ENCODE data around the gene KLHDC4.

The KLHDC4 gene

DNA sequence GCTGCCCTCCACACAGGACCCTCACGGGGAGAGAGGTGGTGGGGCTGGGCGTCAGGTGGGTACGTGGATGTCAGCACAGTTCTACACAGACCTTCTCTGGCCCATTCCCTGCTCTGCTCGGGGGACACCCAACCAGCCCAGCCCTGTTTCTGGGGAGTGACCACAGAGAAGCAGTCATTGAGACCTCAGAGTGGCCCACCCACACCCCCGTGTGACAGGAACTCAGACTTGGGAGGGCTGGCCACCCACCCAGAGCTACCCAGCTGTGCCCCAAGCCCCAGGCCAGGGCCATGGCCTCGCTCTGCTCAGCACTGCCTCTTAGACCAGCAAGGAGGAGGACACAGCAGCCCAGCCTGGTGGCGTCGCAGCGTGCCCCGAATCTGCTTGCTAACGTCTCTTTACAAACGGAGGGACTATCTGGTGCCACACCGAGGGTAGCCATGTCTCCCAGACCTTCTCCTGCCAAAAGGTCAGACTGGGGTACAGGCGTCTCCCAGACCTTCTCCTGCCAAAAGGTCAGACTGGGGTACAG lies 77.7 kb downstream of the KLHDC4 start:
- H3K27ac ChIP-seq (ENCODE audit: low read length, poor library complexity, severe bottlenecking): no peak overlapping the region
- H2BK120ac ChIP-seq (ENCODE audit: low read depth, low read length): no peak overlapping the region
- no peak overlapping the region for H2AK5ac ChIP-seq (ENCODE audit: low read length, severe bottlenecking)
- no peak overlapping the region for H3K4ac ChIP-seq (ENCODE audit: low read depth in 1 of 2, low read length in 2 of 2)
- no peak overlapping the region for H3K18ac ChIP-seq (ENCODE audit: low read depth in 1 of 2, low read length in 2 of 2)
- H3K36me3 ChIP-seq (ENCODE audit: control insufficient read depth in 1 of 2, insufficient read depth in 2 of 2, low read depth in 1 of 2, low read length in 2 of 2): no peaks in the 10 kb centered on the region
- H2AFZ ChIP-seq (ENCODE audit: low read depth, low read length): no peak overlapping the region
- WGBS: 92% methylated on average over 14 of the region's 14 CpGs
- no peak overlapping the region for H3K4me3 ChIP-seq (ENCODE audit: insufficient read depth in 1 of 2, low read depth in 1 of 2, low read length in 2 of 2)
- H3K9ac ChIP-seq (ENCODE audit: low read length): no peak overlapping the region
- no peaks in the 10 kb centered on the region for H3K9me3 ChIP-seq (ENCODE audit: control insufficient read depth, low read length)
- no peak overlapping the region for H2BK12ac ChIP-seq (ENCODE audit: low read length in 2 of 2)
- no peak for DNase-seq
- no peak overlapping the region for H2BK15ac ChIP-seq (ENCODE audit: low read depth, poor library complexity, severe bottlenecking)
- no peak overlapping the region for H4K8ac ChIP-seq (ENCODE audit: low read length)
- H2BK5ac ChIP-seq (ENCODE audit: low read depth, low read length, poor library complexity, severe bottlenecking): no peak overlapping the region
- H3K4me2 ChIP-seq (ENCODE audit: low read length, poor library complexity, severe bottlenecking): no peak overlapping the region
- no peak overlapping the region for H4K91ac ChIP-seq (ENCODE audit: low read length)
- peaks cover 15 to 84% of the 10 kb centered on the region in 2 experiments for H3K27me3 ChIP-seq (ENCODE audit: control insufficient read depth in 1 of 2, insufficient read depth in 1 of 2, low read length in 2 of 2)
- peaks cover 4% of the 10 kb centered on the region for H3K4me1 ChIP-seq (ENCODE audit: control insufficient read depth, insufficient read depth, low read depth, low read length)
- no peaks in the 10 kb centered on the region for H3K79me1 ChIP-seq (replicated peaks; ENCODE audit: low read length, poor library complexity, severe bottlenecking)
- no peak overlapping the region for H3K14ac ChIP-seq (ENCODE audit: low read length in 2 of 2)
- H3K23ac ChIP-seq (ENCODE audit: low read length in 2 of 2): no peak overlapping the region

DNA sequence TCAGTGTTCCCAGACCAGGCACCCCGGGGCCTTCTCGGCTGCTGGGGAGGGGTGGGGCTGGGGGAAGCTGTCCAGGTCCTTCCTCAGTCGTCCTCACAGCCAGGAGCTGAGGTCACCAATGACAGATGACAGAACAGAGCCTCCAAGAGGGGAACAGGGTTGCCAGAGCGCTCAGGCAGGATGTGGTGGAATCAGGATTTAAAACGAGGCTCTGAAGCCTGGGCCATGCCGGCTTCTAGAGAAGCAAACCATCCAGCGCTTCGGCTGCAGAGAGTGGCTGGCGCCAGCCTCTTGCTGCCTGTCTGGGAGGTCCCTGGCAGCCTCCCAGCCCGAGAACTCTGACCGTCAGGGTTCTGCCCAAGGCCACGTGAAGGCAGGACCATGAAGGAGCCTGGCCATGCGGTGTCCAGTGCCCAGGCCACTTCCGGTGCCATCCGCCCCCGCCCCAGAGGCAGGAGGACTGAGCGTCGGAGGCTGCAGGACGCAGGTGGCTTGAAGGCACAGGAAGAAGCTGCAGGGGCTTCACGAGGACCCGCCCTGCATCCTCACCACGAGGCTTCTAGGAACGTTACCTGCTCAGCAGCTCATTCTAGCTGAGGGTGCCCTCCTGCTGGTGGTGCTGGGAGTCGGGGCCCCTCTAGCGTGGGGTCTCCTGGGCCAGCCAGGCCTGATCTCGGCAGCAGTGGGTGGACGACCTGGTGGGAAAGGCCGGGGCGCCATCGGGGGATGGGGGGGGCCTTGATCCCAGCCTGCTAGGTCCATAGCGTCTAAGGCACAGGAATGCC lies 78.5 kb downstream of the KLHDC4 start:
- no peaks in the 10 kb centered on the region for H3K9me3 ChIP-seq (ENCODE audit: control insufficient read depth, low read length)
- H2AK5ac ChIP-seq (ENCODE audit: low read length, severe bottlenecking): no peak overlapping the region
- no peak overlapping the region for H4K91ac ChIP-seq (ENCODE audit: low read length)
- no peak overlapping the region for H3K9ac ChIP-seq (ENCODE audit: low read length)
- no peak overlapping the region for H2BK5ac ChIP-seq (ENCODE audit: low read depth, low read length, poor library complexity, severe bottlenecking)
- no peak overlapping the region for H2BK12ac ChIP-seq (ENCODE audit: low read length in 2 of 2)
- DNase-seq: no peak
- H3K27ac ChIP-seq (ENCODE audit: low read length, poor library complexity, severe bottlenecking): no peak overlapping the region
- no peak overlapping the region for H2BK120ac ChIP-seq (ENCODE audit: low read depth, low read length)
- no peak overlapping the region for H2AFZ ChIP-seq (ENCODE audit: low read depth, low read length)
- H3K36me3 ChIP-seq (ENCODE audit: control insufficient read depth in 1 of 2, insufficient read depth in 2 of 2, low read depth in 1 of 2, low read length in 2 of 2): no peaks in the 10 kb centered on the region
- WGBS: 87% methylated on average over 31 of the region's 31 CpGs
- no peak overlapping the region for H3K4me3 ChIP-seq (ENCODE audit: insufficient read depth in 1 of 2, low read depth in 1 of 2, low read length in 2 of 2)
- peaks cover 2% of the 10 kb centered on the region for H3K4me1 ChIP-seq (ENCODE audit: control insufficient read depth, insufficient read depth, low read depth, low read length)
- no peak overlapping the region for H3K4me2 ChIP-seq (ENCODE audit: low read length, poor library complexity, severe bottlenecking)
- no peak overlapping the region for H3K14ac ChIP-seq (ENCODE audit: low read length in 2 of 2)
- H4K8ac ChIP-seq (ENCODE audit: low read length): no peak overlapping the region
- H3K18ac ChIP-seq (ENCODE audit: low read depth in 1 of 2, low read length in 2 of 2): no peak overlapping the region
- H2BK15ac ChIP-seq (ENCODE audit: low read depth, poor library complexity, severe bottlenecking): no peak overlapping the region
- peaks cover 15 to 87% of the 10 kb centered on the region in 2 experiments for H3K27me3 ChIP-seq (ENCODE audit: control insufficient read depth in 1 of 2, insufficient read depth in 1 of 2, low read length in 2 of 2)
- no peak overlapping the region for H3K4ac ChIP-seq (ENCODE audit: low read depth in 1 of 2, low read length in 2 of 2)
- no peaks in the 10 kb centered on the region for H3K79me1 ChIP-seq (replicated peaks; ENCODE audit: low read length, poor library complexity, severe bottlenecking)
- no peak overlapping the region for H3K23ac ChIP-seq (ENCODE audit: low read length in 2 of 2)

DNA sequence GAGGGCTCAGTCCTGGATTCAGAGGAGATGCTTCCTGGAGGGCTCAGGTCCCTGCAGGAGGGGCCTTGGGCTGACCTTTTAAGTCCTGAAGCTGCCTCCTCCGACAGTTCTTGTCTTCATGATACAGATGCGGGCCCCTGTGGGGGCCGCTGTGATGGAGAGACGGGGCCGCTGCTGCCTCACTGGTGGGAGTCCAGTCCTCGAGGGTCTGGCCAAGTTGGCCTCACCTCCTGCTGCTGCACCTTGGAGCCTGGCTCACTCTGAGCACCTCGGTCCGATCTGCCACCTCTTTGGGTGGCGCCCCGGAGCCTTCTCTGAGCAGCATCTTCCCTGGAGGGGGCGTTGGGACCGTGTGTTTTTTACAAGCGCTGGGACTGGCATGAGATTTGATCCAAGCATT lies 79.1 kb downstream of the KLHDC4 start:
- no peak overlapping the region for H2BK12ac ChIP-seq (ENCODE audit: low read length in 2 of 2)
- H3K9ac ChIP-seq (ENCODE audit: low read length): no peak overlapping the region
- no peak overlapping the region for H2BK120ac ChIP-seq (ENCODE audit: low read depth, low read length)
- no peak overlapping the region for H2AFZ ChIP-seq (ENCODE audit: low read depth, low read length)
- no peaks in the 10 kb centered on the region for H3K79me1 ChIP-seq (replicated peaks; ENCODE audit: low read length, poor library complexity, severe bottlenecking)
- H3K18ac ChIP-seq (ENCODE audit: low read depth in 1 of 2, low read length in 2 of 2): no peak overlapping the region
- H3K23ac ChIP-seq (ENCODE audit: low read length in 2 of 2): no peak overlapping the region
- H4K8ac ChIP-seq (ENCODE audit: low read length): no peak overlapping the region
- H2BK5ac ChIP-seq (ENCODE audit: low read depth, low read length, poor library complexity, severe bottlenecking): no peak overlapping the region
- H2BK15ac ChIP-seq (ENCODE audit: low read depth, poor library complexity, severe bottlenecking): no peak overlapping the region
- peaks cover 7% of the 10 kb centered on the region for H3K4me1 ChIP-seq (ENCODE audit: control insufficient read depth, insufficient read depth, low read depth, low read length)
- no peak overlapping the region for H4K91ac ChIP-seq (ENCODE audit: low read length)
- H3K14ac ChIP-seq (ENCODE audit: low read length in 2 of 2): no peak overlapping the region
- no peak overlapping the region for H2AK5ac ChIP-seq (ENCODE audit: low read length, severe bottlenecking)
- no peak for DNase-seq
- 85% methylated on average over 13 of the region's 13 CpGs for WGBS
- H3K27ac ChIP-seq (ENCODE audit: low read length, poor library complexity, severe bottlenecking): no peak overlapping the region
- H3K27me3 ChIP-seq (ENCODE audit: control insufficient read depth in 1 of 2, insufficient read depth in 1 of 2, low read length in 2 of 2): peaks cover 15 to 83% of the 10 kb centered on the region in 2 experiments
- H3K4ac ChIP-seq (ENCODE audit: low read depth in 1 of 2, low read length in 2 of 2): no peak overlapping the region
- no peaks in the 10 kb centered on the region for H3K36me3 ChIP-seq (ENCODE audit: control insufficient read depth in 1 of 2, insufficient read depth in 2 of 2, low read depth in 1 of 2, low read length in 2 of 2)
- H3K4me3 ChIP-seq (ENCODE audit: insufficient read depth in 1 of 2, low read depth in 1 of 2, low read length in 2 of 2): no peak overlapping the region
- no peaks in the 10 kb centered on the region for H3K9me3 ChIP-seq (ENCODE audit: control insufficient read depth, low read length)
- no peak overlapping the region for H3K4me2 ChIP-seq (ENCODE audit: low read length, poor library complexity, severe bottlenecking)

DNA sequence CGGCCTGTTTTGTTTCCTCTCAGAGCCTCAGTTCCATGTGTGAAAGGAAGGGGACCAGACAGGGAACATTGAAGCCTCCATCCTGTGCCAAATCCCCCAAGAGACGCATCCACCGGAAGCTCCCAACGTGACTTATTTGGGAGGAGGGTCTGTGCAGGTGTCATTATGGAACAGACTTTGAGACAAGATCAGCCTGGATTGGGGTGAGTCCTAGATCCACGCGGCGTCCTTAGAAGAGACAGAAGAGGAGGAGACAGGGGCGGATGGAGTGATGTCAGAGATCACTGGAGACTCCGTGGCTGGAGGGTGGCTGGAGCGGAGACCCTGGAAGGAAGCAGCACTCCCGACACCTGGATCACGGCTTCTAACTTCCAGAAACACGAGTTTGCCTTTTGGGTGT lies 80.0 kb downstream of the KLHDC4 start:
- H2BK120ac ChIP-seq (ENCODE audit: low read depth, low read length): no peak overlapping the region
- H3K79me1 ChIP-seq (replicated peaks; ENCODE audit: low read length, poor library complexity, severe bottlenecking): no peaks in the 10 kb centered on the region
- no peak overlapping the region for H3K23ac ChIP-seq (ENCODE audit: low read length in 2 of 2)
- no peak overlapping the region for H3K4ac ChIP-seq (ENCODE audit: low read depth in 1 of 2, low read length in 2 of 2)
- H3K27ac ChIP-seq (ENCODE audit: low read length, poor library complexity, severe bottlenecking): no peak overlapping the region
- no peak overlapping the region for H3K9ac ChIP-seq (ENCODE audit: low read length)
- peaks cover 9% of the 10 kb centered on the region for H3K4me1 ChIP-seq (ENCODE audit: control insufficient read depth, insufficient read depth, low read depth, low read length)
- DNase-seq: no peak
- H2AFZ ChIP-seq (ENCODE audit: low read depth, low read length): no peak overlapping the region
- no peak overlapping the region for H3K14ac ChIP-seq (ENCODE audit: low read length in 2 of 2)
- no peak overlapping the region for H3K18ac ChIP-seq (ENCODE audit: low read depth in 1 of 2, low read length in 2 of 2)
- H3K36me3 ChIP-seq (ENCODE audit: control insufficient read depth in 1 of 2, insufficient read depth in 2 of 2, low read depth in 1 of 2, low read length in 2 of 2): no peaks in the 10 kb centered on the region
- H2BK15ac ChIP-seq (ENCODE audit: low read depth, poor library complexity, severe bottlenecking): no peak overlapping the region
- no peak overlapping the region for H2BK12ac ChIP-seq (ENCODE audit: low read length in 2 of 2)
- H3K9me3 ChIP-seq (ENCODE audit: control insufficient read depth, low read length): no peaks in the 10 kb centered on the region
- H4K91ac ChIP-seq (ENCODE audit: low read length): no peak overlapping the region
- 89% methylated on average over 13 of the region's 13 CpGs for WGBS
- H3K27me3 ChIP-seq (ENCODE audit: control insufficient read depth in 1 of 2, insufficient read depth in 1 of 2, low read length in 2 of 2): peaks cover 15 to 74% of the 10 kb centered on the region in 2 experiments
- no peak overlapping the region for H2AK5ac ChIP-seq (ENCODE audit: low read length, severe bottlenecking)
- H3K4me2 ChIP-seq (ENCODE audit: low read length, poor library complexity, severe bottlenecking): no peak overlapping the region
- H2BK5ac ChIP-seq (ENCODE audit: low read depth, low read length, poor library complexity, severe bottlenecking): no peak overlapping the region
- no peak overlapping the region for H4K8ac ChIP-seq (ENCODE audit: low read length)
- H3K4me3 ChIP-seq (ENCODE audit: insufficient read depth in 1 of 2, low read depth in 1 of 2, low read length in 2 of 2): no peak overlapping the region
